SK-N-SH (cell line): Measurements from ENCODE around the gene RRP1B.

Source experiments
- CTCF ChIP-seq: fragments of 200-600 bp; sonication (generic); IDR thresholded peaks from 2 replicates; pipeline ENCODE4 v1.6.1; 2017; ENCODE audit warnings: antibody characterized with exemption, mild to moderate bottlenecking, moderate library complexity
- FOXM1 ChIP-seq: IDR thresholded peaks from 2 replicates; pipeline ENCODE4 v1.4.0; 2012; ENCODE audit warnings: low read depth, mild to moderate bottlenecking
- GABPA ChIP-seq: IDR thresholded peaks from 2 replicates; pipeline ENCODE4 v1.4.0; 2012; ENCODE audit warnings: low read depth, mild to moderate bottlenecking
- GATA2 ChIP-seq: sonication (generic); formaldehyde crosslinking; IDR thresholded peaks from 2 replicates; pipeline ENCODE4 v1.5.0; 2020; ENCODE audit warnings: mild to moderate bottlenecking, missing genetic modification reagents
- JUND ChIP-seq: IDR thresholded peaks from 2 replicates; pipeline ENCODE4 v1.4.0; 2012
- NRF1 ChIP-seq: IDR thresholded peaks from 2 replicates; pipeline ENCODE4 v1.6.1; 2012; ENCODE audit warnings: low read depth, mild to moderate bottlenecking, low read length
- POLR2AphosphoS5 ChIP-seq: IDR thresholded peaks from 2 replicates; pipeline ENCODE4 v1.6.1; 2012; ENCODE audit warnings: low read depth, low read length
- RAD21 ChIP-seq: IDR thresholded peaks from 2 replicates; pipeline ENCODE4 v1.6.1; 2012; ENCODE audit warnings: mild to moderate bottlenecking, low read length
- RFX5 ChIP-seq: IDR thresholded peaks from 2 replicates; pipeline ENCODE4 v1.6.1; 2012; ENCODE audit warnings: mild to moderate bottlenecking, improper control_type of control experiment, low read length
- TAF1 ChIP-seq: IDR thresholded peaks from 2 replicates; pipeline ENCODE4 v1.6.1; 2012; ENCODE audit warnings: low read depth, mild to moderate bottlenecking, low read length, moderate library complexity, borderline replicate concordance
- TCF12 ChIP-seq: IDR thresholded peaks from 2 replicates; pipeline ENCODE4 v1.4.0; 2012
- TEAD4 ChIP-seq: IDR thresholded peaks from 2 replicates; pipeline ENCODE4 v1.4.0; 2012; ENCODE audit warnings: mild to moderate bottlenecking, borderline replicate concordance; ENCODE audit not compliant: insufficient read depth
- TF ChIP-seq, protein P1 (sequence below): IDR thresholded peaks from 2 replicates; pipeline ENCODE4 v1.4.0; 2012; ENCODE audit warnings: low read depth

- TF ChIP-seq JUND, result no peak
- TF ChIP-seq, protein P1, sequence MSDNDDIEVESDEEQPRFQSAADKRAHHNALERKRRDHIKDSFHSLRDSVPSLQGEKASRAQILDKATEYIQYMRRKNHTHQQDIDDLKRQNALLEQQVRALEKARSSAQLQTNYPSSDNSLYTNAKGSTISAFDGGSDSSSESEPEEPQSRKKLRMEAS, result no peak
- TF ChIP-seq CTCF, result no peak
- TF ChIP-seq TCF12, result no peak
- TF ChIP-seq POLR2AphosphoS5, result no peak
- no peak for TF ChIP-seq GABPA
- no peak for TF ChIP-seq RAD21
- TF ChIP-seq TEAD4, result no peak
- TF ChIP-seq RFX5, result no peak
- TF ChIP-seq TAF1, result no peak
- TF ChIP-seq FOXM1, result no peak
- TF ChIP-seq GATA2 (CRISPR knock-in tag), result no peak
- TF ChIP-seq NRF1, result no peak
Observed at GRCh38 chr21:43667191-43667904, 8.0 kb downstream of the RRP1B start.
